Upper lobe of left lung (tissue), 4 donors: ENCODE data around the gene ZC3H18.

Source experiments
- POLR2AphosphoS5 ChIP-seq, 2 donors: sonication (generic); formaldehyde crosslinking; IDR thresholded peaks; one replicate each; pipeline ENCODE4 v1.5.1; 2017; ENCODE audit warnings: antibody characterized with exemption in 2 of 2
- TF ChIP-seq, protein P1 (sequence below), 6 experiments: fragments of 450-650 bp in 4 of 6; fragments of 200-600 bp in 2 of 6; sonication (generic) in 2 of 6; IDR thresholded peaks; one replicate each; pipeline ENCODE4 v1.5.1; 2016 to 2019; ENCODE audit warnings: antibody characterized with exemption in 6 of 6

DNA sequence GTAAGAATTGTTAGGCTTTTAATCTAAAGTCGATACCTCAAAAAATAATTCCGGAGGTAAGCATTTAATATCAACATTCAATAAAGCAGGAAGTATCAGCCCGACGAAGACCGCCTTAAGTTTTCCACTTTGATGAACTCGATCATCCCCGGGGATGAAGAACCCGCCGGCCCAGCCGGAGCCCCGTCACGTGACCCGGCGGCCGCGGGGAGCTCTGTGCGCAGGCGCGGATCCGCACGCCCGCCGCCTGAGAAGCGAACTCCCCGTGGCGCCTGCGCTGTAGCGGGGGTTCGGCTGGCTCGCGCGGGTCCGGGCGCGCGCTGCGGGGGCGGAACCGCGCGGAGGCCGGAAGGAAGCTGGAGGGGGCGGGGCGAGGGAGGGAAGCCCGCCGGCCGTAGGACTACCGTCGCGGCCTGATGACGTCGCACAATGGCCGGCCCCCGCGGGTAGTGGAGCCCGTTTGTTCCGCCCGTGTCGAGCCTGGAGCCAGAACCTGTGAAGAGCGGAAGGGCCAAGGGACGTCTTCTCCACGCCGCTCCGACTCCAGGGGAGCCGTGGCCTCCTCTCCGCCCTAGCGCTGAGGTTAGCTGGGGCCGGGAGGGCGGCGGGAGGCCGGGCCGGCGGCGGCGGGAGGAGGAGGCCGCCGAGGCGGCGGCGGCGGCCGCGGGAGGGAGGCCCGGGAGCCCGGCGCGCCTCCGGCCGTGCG lies at the start of gene ZC3H18:
- TF ChIP-seq, protein P1, sequence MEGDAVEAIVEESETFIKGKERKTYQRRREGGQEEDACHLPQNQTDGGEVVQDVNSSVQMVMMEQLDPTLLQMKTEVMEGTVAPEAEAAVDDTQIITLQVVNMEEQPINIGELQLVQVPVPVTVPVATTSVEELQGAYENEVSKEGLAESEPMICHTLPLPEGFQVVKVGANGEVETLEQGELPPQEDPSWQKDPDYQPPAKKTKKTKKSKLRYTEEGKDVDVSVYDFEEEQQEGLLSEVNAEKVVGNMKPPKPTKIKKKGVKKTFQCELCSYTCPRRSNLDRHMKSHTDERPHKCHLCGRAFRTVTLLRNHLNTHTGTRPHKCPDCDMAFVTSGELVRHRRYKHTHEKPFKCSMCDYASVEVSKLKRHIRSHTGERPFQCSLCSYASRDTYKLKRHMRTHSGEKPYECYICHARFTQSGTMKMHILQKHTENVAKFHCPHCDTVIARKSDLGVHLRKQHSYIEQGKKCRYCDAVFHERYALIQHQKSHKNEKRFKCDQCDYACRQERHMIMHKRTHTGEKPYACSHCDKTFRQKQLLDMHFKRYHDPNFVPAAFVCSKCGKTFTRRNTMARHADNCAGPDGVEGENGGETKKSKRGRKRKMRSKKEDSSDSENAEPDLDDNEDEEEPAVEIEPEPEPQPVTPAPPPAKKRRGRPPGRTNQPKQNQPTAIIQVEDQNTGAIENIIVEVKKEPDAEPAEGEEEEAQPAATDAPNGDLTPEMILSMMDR (IDR thresholded peaks at IDR 0.05), result peak in 1 of 6 experiments; percentile 28
- TF ChIP-seq POLR2AphosphoS5 (IDR thresholded peaks at IDR 0.05), result peak; percentile 92 to 93
